Measurements from ENCODE around the gene CAMKMT. TPM values are rescaled to one million over a fixed set of nuclear protein-coding genes. Genes with fewer than 3 reads are reported as not detected.

Gene CAMKMT
- total and polyA plus RNA-seq, 9 of the 15 experiments (the other 6 are each of a cell fraction or from before 2014, with no cell fraction given), result 1.6 to 15.3 (median 7.4) TPM

- H3K4me2 ChIP-seq (ENCODE audit: insufficient read depth, low read length), result no peak overlapping the region
- H3K27ac ChIP-seq (ENCODE audit: extremely low read depth, low read depth, low read length), result no peak overlapping the region
- ChIA-PET POLR2A (no interaction called here), CTCF (ENCODE audit: low intra/inter-chr PET ratio) (no interaction called here)
- no peaks in the 10 kb centered on the region for H4K20me1 ChIP-seq (replicated peaks; ENCODE audit: control insufficient read depth, insufficient read depth, low read length)
- in situ Hi-C loops (cut with MboI) (no loop called here), intact Hi-C loops (cut with micrococcal nuclease) (no loop called here)
- no peaks in the 10 kb centered on the region for H3K9me1 ChIP-seq (ENCODE audit: control insufficient read depth, insufficient read depth, low read length)
- FAIRE-seq (no peak), DNase-seq (ENCODE audit: extremely low read depth in 1 of 4, low spot score in 3 of 4) (no peak), ATAC-seq (no peak)
- no peak overlapping the region for H3K9ac ChIP-seq (ENCODE audit: insufficient read depth in 1 of 2, low read depth in 2 of 2, low read length in 2 of 2)
- no peak overlapping the region for H2AFZ ChIP-seq (ENCODE audit: low read depth, low read length)
- no peak overlapping the region for H3K4me3 ChIP-seq
- no peaks in the 10 kb centered on the region for H3K79me2 ChIP-seq (ENCODE audit: control insufficient read depth, insufficient read depth, low read length)
- no peaks in the 10 kb centered on the region for H3K36me3 ChIP-seq (ENCODE audit: control insufficient read depth, insufficient read depth, low read length)
- H3K27me3 ChIP-seq (ENCODE audit: control insufficient read depth in 2 of 2, insufficient read depth in 2 of 2, low read length in 2 of 2), result no peaks in the 10 kb centered on the region
- 21% methylated on average over 1 of the region's 1 CpG for WGBS (ENCODE audit: insufficient coverage, low coverage, missing lambda C conversion rate)
- no TSS peak for BruUV-seq (replicated peaks)
- TF ChIP-seq ARNT (IDR thresholded peaks at IDR 0.05) (no peak), SPI1 (IDR thresholded peaks at IDR 0.05; ENCODE audit: borderline replicate concordance, low read depth, low read length) (peak; percentile 38; the same call in 1 of the 2 replicates), ETV5 (CRISPR knock-in tag; IDR thresholded peaks at IDR 0.05; ENCODE audit: low read depth) (no peak)
- no peaks in the 10 kb centered on the region for H3K9me3 ChIP-seq (replicated peaks; ENCODE audit: control insufficient read depth, insufficient read depth, low read depth, low read length)
- no peaks in the 10 kb centered on the region for H3K4me1 ChIP-seq (replicated peaks in 1 of 2; ENCODE audit: control insufficient read depth in 2 of 2, insufficient read depth in 2 of 2, low read length in 2 of 2)
Measured at GRCh38 chr2:44533508-44533907, 171.8 kb downstream of the CAMKMT start.

- DNase-seq (ENCODE audit: extremely low read depth in 1 of 4, low spot score in 3 of 4), result no peak
- H3K27ac ChIP-seq (ENCODE audit: extremely low read depth, low read depth, low read length), result no peak overlapping the region
- H4K20me1 ChIP-seq (replicated peaks; ENCODE audit: control insufficient read depth, insufficient read depth, low read length), result no peaks in the 10 kb centered on the region
- no peak for FAIRE-seq
- no peaks in the 10 kb centered on the region for H3K9me1 ChIP-seq (ENCODE audit: control insufficient read depth, insufficient read depth, low read length)
- no peak overlapping the region for H3K4me3 ChIP-seq
- H3K9ac ChIP-seq (ENCODE audit: insufficient read depth in 1 of 2, low read depth in 2 of 2, low read length in 2 of 2), result no peak overlapping the region
- H3K79me2 ChIP-seq (ENCODE audit: control insufficient read depth, insufficient read depth, low read length), result no peaks in the 10 kb centered on the region
- no peaks in the 10 kb centered on the region for H3K36me3 ChIP-seq (ENCODE audit: control insufficient read depth, insufficient read depth, low read length)
- in situ Hi-C loops (cut with MboI) (no loop called here), intact Hi-C loops (cut with micrococcal nuclease) (no loop called here)
- H3K4me1 ChIP-seq (replicated peaks in 1 of 2; ENCODE audit: control insufficient read depth in 2 of 2, insufficient read depth in 2 of 2, low read length in 2 of 2), result no peaks in the 10 kb centered on the region
- H2AFZ ChIP-seq (ENCODE audit: low read depth, low read length), result no peak overlapping the region
- POLR2A ChIA-PET, result no interaction called here
- no peak overlapping the region for H3K4me2 ChIP-seq (ENCODE audit: insufficient read depth, low read length)
- no peak for ATAC-seq
- CTCF ChIA-PET (ENCODE audit: low intra/inter-chr PET ratio), result interaction anchor here (0.6 kb wide), 1 partner anchor 449 kb away, joined by 3 read pairs; no protein-coding TSS in a partner anchor
- 31% methylated on average over 1 of the region's 1 CpG for WGBS (ENCODE audit: insufficient coverage, low coverage, missing lambda C conversion rate)
- BruUV-seq (replicated peaks), result no TSS peak
- no peaks in the 10 kb centered on the region for H3K9me3 ChIP-seq (replicated peaks; ENCODE audit: control insufficient read depth, insufficient read depth, low read depth, low read length)
- H3K27me3 ChIP-seq (ENCODE audit: control insufficient read depth in 2 of 2, insufficient read depth in 2 of 2, low read length in 2 of 2), result no peaks in the 10 kb centered on the region
- no peak for TF ChIP-seq ELF4 (CRISPR knock-in tag; IDR thresholded peaks at IDR 0.05)
- no peak for TF ChIP-seq FOSL1 (tag; conservative IDR thresholded peaks at IDR 0.05)
- TF ChIP-seq ELK3 (CRISPR knock-in tag; IDR thresholded peaks at IDR 0.05), result no peak
- TF ChIP-seq CEBPB (tag; IDR thresholded peaks at IDR 0.05), result peak; percentile 52
- TF ChIP-seq ZNF518B (CRISPR knock-in tag; IDR thresholded peaks at IDR 0.05), result no peak
- no peak for TF ChIP-seq ZNF431 (CRISPR knock-in tag; IDR thresholded peaks at IDR 0.05)
- TF ChIP-seq MBD1 (CRISPR knock-in tag; IDR thresholded peaks at IDR 0.05), result no peak
Measured at GRCh38 chr2:44535376-44535775, 173.6 kb downstream of the CAMKMT start.
